HG03064 (cell line): ENCODE data around the gene DTNB.
"Not testable (repeated sequence)": the region's sequence is repeated elsewhere in the genome, so short reads cannot be mapped to it uniquely, and the experiment has no call there.

Experiments used
- ATAC-seq: cut with Tn5 transposase; IDR thresholded peaks from one replicate; pipeline ENCODE4 v1.9.1; 2021; ENCODE audit warnings: low read depth; ENCODE audit not compliant: unreplicated experiment

DTNB gene

GRCh38 chr2:25549571-25549970 is 123.8 kb downstream of the DTNB start:
- ATAC-seq = not testable (repeated sequence)

- ATAC-seq = no peak
Measured at GRCh38 chr2:25548601-25549000, 124.8 kb downstream of the DTNB start.

GRCh38 chr2:25546852-25547251 is 126.5 kb downstream of the DTNB start:
- ATAC-seq = no peak

- ATAC-seq = no peak
Measured at GRCh38 chr2:25545899-25546298, 127.5 kb downstream of the DTNB start.

GRCh38 chr2:25544445-25544844 is 128.9 kb downstream of the DTNB start:
- ATAC-seq = no peak

GRCh38 chr2:25543939-25544338 is 129.4 kb downstream of the DTNB start:
- no peak for ATAC-seq

GRCh38 chr2:25541378-25541777 is 132.0 kb downstream of the DTNB start:
- ATAC-seq = no peak

GRCh38 chr2:25539136-25539535 is 134.2 kb downstream of the DTNB start:
- no peak for ATAC-seq

- ATAC-seq = no peak
Measured at GRCh38 chr2:25537526-25537925, 135.9 kb downstream of the DTNB start.

GRCh38 chr2:25535411-25536289 is 137.7 kb downstream of the DTNB start:
- ATAC-seq = not testable (repeated sequence)

GRCh38 chr2:25534937-25535336 is 138.4 kb downstream of the DTNB start:
- ATAC-seq = not testable (repeated sequence)

- ATAC-seq = no peak
Measured at GRCh38 chr2:25534455-25534854, 138.9 kb downstream of the DTNB start.

GRCh38 chr2:25533771-25534170 is 139.6 kb downstream of the DTNB start:
- not testable (repeated sequence) for ATAC-seq

- no peak for ATAC-seq
Measured at GRCh38 chr2:25532521-25532920, 140.9 kb downstream of the DTNB start.

- no peak for ATAC-seq
Measured at GRCh38 chr2:25529034-25529433, 144.3 kb downstream of the DTNB start.

GRCh38 chr2:25528173-25528572 is 145.2 kb downstream of the DTNB start:
- ATAC-seq = no peak

- no peak for ATAC-seq
Measured at GRCh38 chr2:25524507-25524906, 148.9 kb downstream of the DTNB start.

GRCh38 chr2:25523060-25523459 is 150.3 kb downstream of the DTNB start:
- no peak for ATAC-seq

- ATAC-seq = peak; percentile 73
Measured at GRCh38 chr2:25521665-25522387, 151.6 kb downstream of the DTNB start.

- no peak for ATAC-seq
Measured at GRCh38 chr2:25521126-25521525, 152.3 kb downstream of the DTNB start.

GRCh38 chr2:25517701-25518100 is 155.7 kb downstream of the DTNB start:
- no peak for ATAC-seq
